ENCODE measurements around the gene HPS3. TPM values are rescaled to one million over a fixed set of nuclear protein-coding genes. Genes with fewer than 3 reads are reported as not detected.

Gene HPS3
- total RNA-seq, 2 donors from 2014 or later: 5.9 to 6.7 TPM

DNA sequence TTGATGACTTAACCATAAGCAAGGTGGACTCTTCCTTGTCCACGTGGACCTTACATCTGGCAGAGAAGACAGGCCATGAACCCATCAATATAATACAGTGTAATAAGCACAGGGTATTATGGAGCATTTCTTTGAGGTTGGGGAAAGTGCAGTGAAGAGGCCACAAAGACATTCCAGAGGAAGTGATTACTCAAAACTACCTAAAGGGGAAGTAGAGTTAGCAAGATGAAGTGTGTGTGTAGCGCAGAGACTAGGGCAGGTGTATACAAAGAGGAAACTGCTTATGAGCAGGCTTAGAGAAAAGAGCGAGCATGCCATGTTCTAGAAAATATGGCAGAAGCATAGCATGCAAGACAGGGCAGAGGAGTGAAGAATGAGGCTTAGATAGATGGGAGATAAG is 74.3 kb downstream of the HPS3 start:
- Histone ChIP-seq H3K9me3 (no peaks in the 10 kb centered on the region), H3K27ac (no peak overlapping the region), H3K27me3 (no peaks in the 10 kb centered on the region), H3K4me1 (no peaks in the 10 kb centered on the region), H3K36me3 (no peaks in the 10 kb centered on the region), H3K4me3 (no peak overlapping the region)
- DNase-seq (ENCODE audit: low spot score): no peak
- TF ChIP-seq, protein P1, sequence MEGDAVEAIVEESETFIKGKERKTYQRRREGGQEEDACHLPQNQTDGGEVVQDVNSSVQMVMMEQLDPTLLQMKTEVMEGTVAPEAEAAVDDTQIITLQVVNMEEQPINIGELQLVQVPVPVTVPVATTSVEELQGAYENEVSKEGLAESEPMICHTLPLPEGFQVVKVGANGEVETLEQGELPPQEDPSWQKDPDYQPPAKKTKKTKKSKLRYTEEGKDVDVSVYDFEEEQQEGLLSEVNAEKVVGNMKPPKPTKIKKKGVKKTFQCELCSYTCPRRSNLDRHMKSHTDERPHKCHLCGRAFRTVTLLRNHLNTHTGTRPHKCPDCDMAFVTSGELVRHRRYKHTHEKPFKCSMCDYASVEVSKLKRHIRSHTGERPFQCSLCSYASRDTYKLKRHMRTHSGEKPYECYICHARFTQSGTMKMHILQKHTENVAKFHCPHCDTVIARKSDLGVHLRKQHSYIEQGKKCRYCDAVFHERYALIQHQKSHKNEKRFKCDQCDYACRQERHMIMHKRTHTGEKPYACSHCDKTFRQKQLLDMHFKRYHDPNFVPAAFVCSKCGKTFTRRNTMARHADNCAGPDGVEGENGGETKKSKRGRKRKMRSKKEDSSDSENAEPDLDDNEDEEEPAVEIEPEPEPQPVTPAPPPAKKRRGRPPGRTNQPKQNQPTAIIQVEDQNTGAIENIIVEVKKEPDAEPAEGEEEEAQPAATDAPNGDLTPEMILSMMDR (IDR thresholded peaks at IDR 0.05): no peak

DNA sequence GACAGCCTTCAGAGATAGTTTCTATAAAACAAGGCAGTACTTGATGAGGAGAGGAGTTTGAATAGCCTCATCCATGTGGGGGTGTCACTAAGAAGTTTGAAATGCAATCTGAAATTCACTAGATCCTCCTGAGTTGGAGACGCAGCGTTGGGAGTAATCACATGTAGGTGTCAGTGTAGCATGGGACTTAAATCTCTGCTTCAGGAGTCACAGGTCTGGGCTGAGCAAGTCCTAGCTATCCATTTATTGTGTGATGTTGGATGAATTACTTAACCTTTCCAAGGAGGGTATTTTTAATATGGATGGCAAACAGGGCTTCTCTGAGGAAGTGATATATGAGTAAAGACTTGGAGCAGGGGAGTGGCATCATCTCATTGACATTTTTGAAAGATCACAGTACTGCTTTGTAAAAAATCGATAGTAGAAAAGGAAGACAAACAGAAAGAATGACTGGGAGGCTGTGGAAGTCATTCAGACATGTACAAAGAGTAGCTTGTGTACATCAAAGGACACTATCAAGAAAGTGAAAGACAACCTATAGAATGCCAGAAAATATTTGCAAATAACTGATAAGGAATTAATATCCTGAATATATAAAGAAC is 75.1 kb downstream of the HPS3 start:
- no peak overlapping the region for H3K4me3 ChIP-seq
- DNase-seq (ENCODE audit: low spot score): no peak
- TF ChIP-seq, protein P1 (IDR thresholded peaks at IDR 0.05): no peak
- no peaks in the 10 kb centered on the region for H3K4me1 ChIP-seq
- H3K9me3 ChIP-seq: no peaks in the 10 kb centered on the region
- H3K27ac ChIP-seq: no peak overlapping the region
- H3K36me3 ChIP-seq: no peaks in the 10 kb centered on the region
- H3K27me3 ChIP-seq: no peaks in the 10 kb centered on the region

DNA sequence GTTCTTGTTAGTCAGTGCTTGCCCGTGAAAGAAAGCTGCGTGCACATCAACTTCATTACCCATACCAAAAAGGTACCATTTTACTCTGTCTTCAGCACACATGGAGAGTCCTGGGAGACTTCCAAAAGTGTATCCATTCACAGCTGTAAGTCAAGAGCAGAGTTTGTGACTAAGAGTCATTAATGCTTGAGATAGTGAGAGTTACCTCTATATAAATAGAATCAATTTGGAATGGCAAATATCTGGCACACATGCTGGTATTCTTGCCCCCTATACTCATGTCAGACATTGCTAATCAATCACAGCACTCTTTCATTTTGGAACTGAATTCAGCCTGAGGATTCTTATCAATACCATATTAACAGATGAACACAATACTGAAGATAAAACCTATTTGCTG is 78.0 kb downstream of the HPS3 start:
- DNase-seq (ENCODE audit: low spot score): no peak
- TF ChIP-seq, protein P1 (IDR thresholded peaks at IDR 0.05): no peak
- no peak overlapping the region for H3K27ac ChIP-seq

DNA sequence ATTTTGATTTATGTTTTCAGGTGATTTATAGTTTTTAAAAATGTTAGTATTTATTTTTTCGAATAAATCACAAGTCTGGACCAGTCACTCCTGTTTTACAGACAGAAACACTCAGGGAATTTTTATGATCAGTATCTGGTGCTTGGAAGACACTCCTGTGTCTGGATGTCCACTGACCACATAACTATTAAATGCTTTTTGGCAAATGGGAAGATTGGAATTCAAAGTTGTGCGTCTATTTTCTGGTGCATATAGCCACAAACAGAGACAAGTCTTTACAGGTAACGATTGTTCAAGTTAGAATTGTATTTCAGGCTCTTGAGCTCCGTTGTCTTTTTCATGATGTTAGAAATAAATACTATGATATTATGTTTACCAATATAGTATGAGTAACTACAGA is 80.0 kb downstream of the HPS3 start:
- TF ChIP-seq, protein P1 (IDR thresholded peaks at IDR 0.05): no peak
- Histone ChIP-seq H3K27me3 (no peaks in the 10 kb centered on the region), H3K27ac (no peak overlapping the region), H3K4me3 (no peak overlapping the region), H3K36me3 (no peaks in the 10 kb centered on the region), H3K9me3 (no peaks in the 10 kb centered on the region), H3K4me1 (no peaks in the 10 kb centered on the region)
- no peak for DNase-seq (ENCODE audit: low spot score)

More for the DNA sequence above, 78.0 kb downstream of the HPS3 start:
- Histone ChIP-seq H3K4me3 (no peak overlapping the region), H3K4me1 (no peaks in the 10 kb centered on the region), H3K9me3 (no peaks in the 10 kb centered on the region), H3K36me3 (no peaks in the 10 kb centered on the region), H3K27me3 (no peaks in the 10 kb centered on the region)

DNA sequence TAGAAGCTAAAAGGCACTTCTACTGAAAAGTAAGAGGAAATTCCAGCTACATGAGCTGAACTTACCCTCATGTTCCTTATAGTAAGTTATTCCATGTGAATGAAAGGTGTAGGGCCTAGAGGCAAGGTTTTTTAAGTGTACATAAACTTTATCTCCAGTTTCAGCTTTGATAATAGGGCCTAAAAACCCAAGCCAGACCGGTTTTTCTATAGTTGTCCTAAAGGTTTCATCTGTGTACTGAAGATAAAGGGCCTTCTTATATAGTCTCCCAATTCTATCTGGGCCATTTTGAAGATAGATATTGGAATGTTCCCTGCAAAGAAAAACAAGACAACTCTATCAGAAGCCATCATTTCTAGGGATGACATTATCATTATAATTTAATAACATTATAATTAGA is 82.9 kb downstream of the HPS3 start:
- Histone ChIP-seq H3K27me3 (no peaks in the 10 kb centered on the region), H3K36me3 (no peaks in the 10 kb centered on the region), H3K4me1 (peaks cover 0 to 8% of the 10 kb centered on the region in 2 donors), H3K9me3 (no peaks in the 10 kb centered on the region), H3K27ac (no peak overlapping the region), H3K4me3 (no peak overlapping the region)
- TF ChIP-seq, protein P1 (IDR thresholded peaks at IDR 0.05): no peak
- no peak for DNase-seq (ENCODE audit: low spot score)

DNA sequence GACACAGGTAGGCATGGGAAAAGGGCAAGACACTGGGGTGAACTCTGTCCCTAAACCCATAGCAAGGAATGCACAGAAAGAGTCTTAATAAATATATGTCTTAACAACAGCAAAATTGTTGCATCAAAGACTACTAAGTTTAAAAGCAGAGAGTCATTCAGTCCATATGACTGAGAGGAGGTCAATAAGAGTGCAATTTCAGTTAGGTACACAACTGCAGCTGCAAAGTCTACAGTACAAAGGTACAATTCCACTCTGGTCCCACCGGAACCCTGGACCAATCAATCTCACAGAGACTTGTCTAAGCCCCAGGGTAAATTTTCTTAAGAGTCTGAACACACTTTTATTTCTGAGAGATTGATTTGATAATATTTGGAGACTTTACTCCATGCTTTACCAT is 85.3 kb downstream of the HPS3 start:
- no peak for DNase-seq (ENCODE audit: low spot score)
- TF ChIP-seq, protein P1 (IDR thresholded peaks at IDR 0.05): no peak
- Histone ChIP-seq H3K4me3 (no peak overlapping the region), H3K4me1 (peaks cover 0 to 8% of the 10 kb centered on the region in 2 donors), H3K27ac (no peak overlapping the region), H3K36me3 (no peaks in the 10 kb centered on the region), H3K27me3 (no peaks in the 10 kb centered on the region), H3K9me3 (no peaks in the 10 kb centered on the region)

All from right atrium auricular region (tissue), 2 donors.